Smooth muscle cell (in vitro differentiated cells): ENCODE measurements around the gene FAIM2. TPM values are rescaled to one million over a fixed set of nuclear protein-coding genes. Genes with fewer than 3 reads are reported as not detected.

Experiments
- DNase-seq: peaks from one replicate; lab custom pipeline; 2025; ENCODE audit not compliant: unreplicated experiment; lab: John Stamatoyannopoulos, UW
- H2AFZ ChIP-seq: fragments of 200-600 bp; sonication (generic); 2 replicates; pipeline ENCODE4 v1.6.0; 2016; ENCODE audit warnings: antibody characterized with exemption, low read depth, mild to moderate bottlenecking
- H3F3A ChIP-seq: fragments of 200-600 bp; sonication (generic); 2 replicates; pipeline ENCODE4 v1.6.0; 2017; ENCODE audit warnings: antibody characterized with exemption, low read depth
- H3K27ac ChIP-seq: fragments of 200-600 bp; sonication (generic); 2 replicates; pipeline ENCODE4 v1.5.1; 2016; ENCODE audit warnings: low read depth, mild to moderate bottlenecking
- H3K27me3 ChIP-seq: fragments of 200-600 bp; sonication (generic); 2 replicates; pipeline ENCODE4 v1.6.1; 2016; ENCODE audit warnings: low read depth, mild to moderate bottlenecking
- H3K36me3 ChIP-seq: fragments of 200-600 bp; sonication (generic); 2 replicates; pipeline ENCODE4 v1.5.1; 2016; ENCODE audit warnings: low read depth
- H3K4me1 ChIP-seq: fragments of 200-600 bp; sonication (generic); 2 replicates; pipeline ENCODE4 v1.5.1; 2016; ENCODE audit warnings: low read depth
- H3K4me2 ChIP-seq: fragments of 200-600 bp; sonication (generic); 2 replicates; pipeline ENCODE4 v1.6.0; 2016; ENCODE audit warnings: mild to moderate bottlenecking
- H3K4me3 ChIP-seq: fragments of 200-600 bp; sonication (generic); 2 replicates; pipeline ENCODE4 v1.5.1; 2016; ENCODE audit warnings: mild to moderate bottlenecking
- H3K79me2 ChIP-seq: fragments of 200-600 bp; sonication (generic); 2 replicates; pipeline ENCODE4 v1.6.0; 2016; ENCODE audit warnings: low read depth, mild to moderate bottlenecking
- H3K9ac ChIP-seq: fragments of 200-600 bp; sonication (generic); 2 replicates; pipeline ENCODE4 v1.6.0; 2016; ENCODE audit warnings: low read depth
- H3K9me3 ChIP-seq: fragments of 200-600 bp; sonication (generic); replicated peaks from 2 replicates; pipeline ENCODE4 v1.5.1; 2016; ENCODE audit warnings: low read depth
- H4K20me1 ChIP-seq: fragments of 200-600 bp; sonication (generic); 2 replicates; pipeline ENCODE4 v1.6.0; 2016; ENCODE audit warnings: low read depth
- WGBS: methylation state at CpG from one replicate; pipeline ENCODE4 v1.1.7; 2016; ENCODE audit warnings: low lambda C conversion rate; 5-methylcytosine and 5-hydroxymethylcytosine counted together
- polyA plus RNA-seq: library from polyadenylated mRNA; unstranded; fragments of >200 nt; fragmentation: Nextera tagmentation; extraction: Ambion mirVana; gene quantifications from 2 replicates; pipeline ENCODE4 v1.2.1, GENCODE V29; 2016
- total RNA-seq: library from RNA; depleted of rRNA; stranded (reverse); fragments of >200 nt; gene quantifications from 2 replicates; pipeline ENCODE4 v1.2.3, GENCODE V29; 2014
- TF ChIP-seq, protein P1 (sequence below): fragments of 200-600 bp; sonication (generic); IDR thresholded peaks from 2 replicates; pipeline ENCODE4 v1.5.1; 2017; ENCODE audit warnings: borderline replicate concordance, mild to moderate bottlenecking, antibody characterized with exemption; ENCODE audit not compliant: insufficient read depth, poor library complexity, severe bottlenecking

FAIM2 gene
- total and polyA plus RNA-seq, 2 experiments from 2014 or later: 0.67 to 1.2 TPM

DNA sequence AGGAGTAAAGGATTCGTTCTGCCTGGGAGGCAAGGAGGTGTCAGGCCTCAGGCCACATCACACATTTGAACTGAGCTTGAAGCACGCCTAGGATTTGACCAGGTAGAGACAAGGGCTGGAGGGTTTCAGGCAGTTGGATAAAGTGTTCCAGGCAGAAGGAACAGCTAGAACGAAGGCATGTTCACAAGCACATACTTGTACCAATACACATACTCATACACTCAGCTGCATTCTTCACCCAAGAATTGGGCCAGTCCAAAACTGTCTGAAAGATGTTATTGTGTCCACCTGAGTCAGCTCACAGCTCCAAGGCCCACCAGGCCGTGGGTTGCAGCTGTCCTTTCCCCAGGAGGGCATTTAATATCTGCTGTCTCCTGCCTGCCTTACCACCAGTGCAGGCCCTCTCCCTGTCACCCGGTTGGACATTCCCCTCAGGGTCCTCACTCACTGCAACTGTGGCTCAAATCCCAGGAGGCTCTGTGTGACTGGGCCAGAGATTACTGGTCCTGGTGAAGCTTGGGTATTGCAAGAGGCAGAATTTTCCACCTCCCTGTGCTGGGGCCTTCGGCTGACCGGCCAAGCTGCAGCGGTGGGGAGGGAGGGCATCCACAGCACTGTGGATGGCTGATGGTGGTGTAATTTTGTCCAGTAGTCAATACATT lies 34.1 kb upstream of the FAIM2 start:
- Histone ChIP-seq H3K9ac (no peak overlapping the region), H3K4me2 (no peak overlapping the region), H3F3A (no peaks in the 10 kb centered on the region), H3K27ac (no peak overlapping the region), H3K4me3 (no peak overlapping the region), H3K36me3 (no peaks in the 10 kb centered on the region), H3K79me2 (no peaks in the 10 kb centered on the region), H4K20me1 (no peaks in the 10 kb centered on the region), H2AFZ (no peak overlapping the region), H3K9me3 (no peaks in the 10 kb centered on the region), H3K4me1 (no peaks in the 10 kb centered on the region), H3K27me3 (no peaks in the 10 kb centered on the region)
- no peak for DNase-seq
- WGBS: 70% methylated on average over 8 of the region's 8 CpGs
- TF ChIP-seq, protein P1, sequence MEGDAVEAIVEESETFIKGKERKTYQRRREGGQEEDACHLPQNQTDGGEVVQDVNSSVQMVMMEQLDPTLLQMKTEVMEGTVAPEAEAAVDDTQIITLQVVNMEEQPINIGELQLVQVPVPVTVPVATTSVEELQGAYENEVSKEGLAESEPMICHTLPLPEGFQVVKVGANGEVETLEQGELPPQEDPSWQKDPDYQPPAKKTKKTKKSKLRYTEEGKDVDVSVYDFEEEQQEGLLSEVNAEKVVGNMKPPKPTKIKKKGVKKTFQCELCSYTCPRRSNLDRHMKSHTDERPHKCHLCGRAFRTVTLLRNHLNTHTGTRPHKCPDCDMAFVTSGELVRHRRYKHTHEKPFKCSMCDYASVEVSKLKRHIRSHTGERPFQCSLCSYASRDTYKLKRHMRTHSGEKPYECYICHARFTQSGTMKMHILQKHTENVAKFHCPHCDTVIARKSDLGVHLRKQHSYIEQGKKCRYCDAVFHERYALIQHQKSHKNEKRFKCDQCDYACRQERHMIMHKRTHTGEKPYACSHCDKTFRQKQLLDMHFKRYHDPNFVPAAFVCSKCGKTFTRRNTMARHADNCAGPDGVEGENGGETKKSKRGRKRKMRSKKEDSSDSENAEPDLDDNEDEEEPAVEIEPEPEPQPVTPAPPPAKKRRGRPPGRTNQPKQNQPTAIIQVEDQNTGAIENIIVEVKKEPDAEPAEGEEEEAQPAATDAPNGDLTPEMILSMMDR: no peak

DNA sequence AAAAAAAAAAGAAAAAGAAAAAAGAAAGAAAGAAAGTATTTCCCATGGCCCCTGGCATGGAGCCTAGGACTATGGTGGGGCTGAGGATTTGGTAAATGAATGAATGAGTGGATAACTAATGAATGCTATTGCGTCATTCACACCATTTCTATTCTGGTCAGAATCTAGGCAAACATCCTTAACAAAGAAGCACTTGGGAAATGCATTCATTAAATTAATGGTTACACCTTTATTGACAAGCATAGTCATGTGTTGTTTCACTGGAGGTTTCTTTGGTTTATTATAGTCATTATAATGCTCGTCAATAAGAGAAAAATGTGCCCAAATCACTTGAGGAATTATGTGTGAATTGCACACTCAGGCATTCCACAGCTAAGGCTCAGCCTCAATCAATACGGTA lies 33.2 kb upstream of the FAIM2 start:
- Histone ChIP-seq H2AFZ (no peak overlapping the region), H3K4me1 (no peaks in the 10 kb centered on the region), H3K27ac (no peak overlapping the region), H3K9ac (no peak overlapping the region), H4K20me1 (no peaks in the 10 kb centered on the region), H3F3A (no peaks in the 10 kb centered on the region), H3K27me3 (no peaks in the 10 kb centered on the region), H3K4me3 (no peak overlapping the region), H3K36me3 (no peaks in the 10 kb centered on the region), H3K9me3 (no peaks in the 10 kb centered on the region), H3K79me2 (no peaks in the 10 kb centered on the region), H3K4me2 (no peak overlapping the region)
- TF ChIP-seq, protein P1: no peak
- DNase-seq: no peak
- WGBS: 85% methylated on average over 3 of the region's 3 CpGs

DNA sequence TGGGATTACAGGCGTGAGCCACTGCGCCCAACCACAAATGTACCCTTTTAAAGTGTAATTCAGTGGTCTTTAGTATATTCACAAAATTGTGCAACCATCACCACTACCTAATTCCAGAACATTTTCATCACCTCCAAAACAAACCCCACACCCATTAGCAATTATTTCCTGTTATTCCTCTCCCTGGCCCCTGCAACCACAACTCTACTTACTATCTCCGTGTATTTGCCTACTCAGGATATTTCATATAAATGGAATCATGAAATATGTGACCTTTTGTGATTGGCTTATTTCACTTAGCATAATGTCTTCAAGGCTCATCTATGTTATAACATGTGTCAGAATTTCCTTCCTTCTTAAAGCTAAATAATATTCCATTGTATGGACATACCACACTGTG lies 30.8 kb upstream of the FAIM2 start:
- H2AFZ ChIP-seq: no peak overlapping the region
- no peaks in the 10 kb centered on the region for H4K20me1 ChIP-seq
- H3K4me3 ChIP-seq: no peak overlapping the region
- no peaks in the 10 kb centered on the region for H3K27me3 ChIP-seq
- H3F3A ChIP-seq: no peaks in the 10 kb centered on the region
- WGBS: 90% methylated on average over 3 of the region's 3 CpGs
- no peak overlapping the region for H3K27ac ChIP-seq
- H3K36me3 ChIP-seq: no peaks in the 10 kb centered on the region
- peaks cover 3% of the 10 kb centered on the region for H3K4me1 ChIP-seq
- DNase-seq: no peak
- H3K9ac ChIP-seq: no peak overlapping the region
- H3K9me3 ChIP-seq: no peaks in the 10 kb centered on the region
- H3K79me2 ChIP-seq: no peaks in the 10 kb centered on the region
- no peak overlapping the region for H3K4me2 ChIP-seq
- TF ChIP-seq, protein P1: no peak

DNA sequence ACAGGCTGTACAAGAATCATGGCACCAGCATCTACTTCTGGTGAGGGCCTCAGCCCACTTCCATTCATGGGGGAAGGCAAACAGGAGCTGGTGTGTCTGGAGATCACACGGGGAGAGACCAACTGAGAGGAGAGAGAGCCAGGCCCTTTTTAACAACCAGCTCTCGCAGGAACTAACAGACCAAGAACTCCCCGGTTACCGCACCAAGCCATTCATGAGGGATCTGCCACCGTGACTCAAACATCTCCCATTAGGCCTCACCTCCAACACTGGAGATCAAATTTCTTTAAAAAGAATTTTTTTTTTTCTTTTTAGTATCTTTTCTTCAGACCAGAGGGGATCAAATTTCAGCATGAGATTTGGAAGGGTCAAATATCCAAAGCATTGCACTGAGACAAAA lies 30.1 kb upstream of the FAIM2 start:
- Histone ChIP-seq H2AFZ (no peak overlapping the region), H3K36me3 (no peaks in the 10 kb centered on the region), H3K27ac (no peak overlapping the region), H3K79me2 (no peaks in the 10 kb centered on the region), H3K9me3 (no peaks in the 10 kb centered on the region), H3K4me1 (peaks cover 3% of the 10 kb centered on the region), H3K4me2 (no peak overlapping the region), H4K20me1 (no peaks in the 10 kb centered on the region), H3K27me3 (no peaks in the 10 kb centered on the region), H3K9ac (no peak overlapping the region), H3K4me3 (no peak overlapping the region), H3F3A (no peaks in the 10 kb centered on the region)
- 62% methylated on average over 5 of the region's 5 CpGs for WGBS
- DNase-seq: no peak
- TF ChIP-seq, protein P1: no peak
